ENCODE results near the gene LVRN. TPM values are rescaled to one million over a fixed set of nuclear protein-coding genes. Genes with fewer than 3 reads are reported as not detected.

Gene LVRN
- total and polyA plus RNA-seq, 2 of the 13 experiments (the other 11 are each of a cell fraction or from before 2014, with no cell fraction given), result 0.09 to 0.20 TPM

DNA sequence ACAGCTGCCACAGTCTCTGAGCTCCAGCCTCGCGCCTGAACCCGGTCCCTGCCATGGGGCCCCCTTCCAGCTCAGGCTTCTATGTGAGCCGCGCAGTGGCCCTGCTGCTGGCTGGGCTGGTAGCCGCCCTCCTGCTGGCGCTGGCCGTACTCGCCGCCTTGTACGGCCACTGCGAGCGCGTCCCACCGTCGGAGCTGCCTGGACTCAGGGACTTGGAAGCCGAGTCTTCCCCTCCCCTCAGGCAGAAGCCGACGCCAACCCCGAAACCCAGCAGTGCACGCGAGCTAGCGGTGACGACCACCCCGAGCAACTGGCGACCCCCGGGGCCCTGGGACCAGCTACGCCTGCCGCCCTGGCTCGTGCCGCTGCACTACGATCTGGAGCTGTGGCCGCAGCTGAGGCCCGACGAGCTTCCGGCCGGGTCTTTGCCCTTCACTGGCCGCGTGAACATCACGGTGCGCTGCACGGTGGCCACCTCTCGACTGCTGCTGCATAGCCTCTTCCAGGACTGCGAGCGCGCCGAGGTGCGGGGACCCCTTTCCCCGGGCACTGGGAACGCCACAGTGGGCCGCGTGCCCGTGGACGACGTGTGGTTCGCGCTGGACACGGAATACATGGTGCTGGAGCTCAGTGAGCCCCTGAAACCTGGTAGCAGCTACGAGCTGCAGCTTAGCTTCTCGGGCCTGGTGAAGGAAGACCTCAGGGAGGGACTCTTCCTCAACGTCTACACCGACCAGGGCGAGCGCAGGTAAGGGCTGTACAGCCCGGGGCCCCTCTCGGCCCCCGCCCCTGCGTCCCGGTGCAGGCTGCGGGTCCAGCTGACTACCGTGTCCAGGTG is 509 bp downstream of the LVRN start (continued):
- TF ChIP-seq, protein P1, sequence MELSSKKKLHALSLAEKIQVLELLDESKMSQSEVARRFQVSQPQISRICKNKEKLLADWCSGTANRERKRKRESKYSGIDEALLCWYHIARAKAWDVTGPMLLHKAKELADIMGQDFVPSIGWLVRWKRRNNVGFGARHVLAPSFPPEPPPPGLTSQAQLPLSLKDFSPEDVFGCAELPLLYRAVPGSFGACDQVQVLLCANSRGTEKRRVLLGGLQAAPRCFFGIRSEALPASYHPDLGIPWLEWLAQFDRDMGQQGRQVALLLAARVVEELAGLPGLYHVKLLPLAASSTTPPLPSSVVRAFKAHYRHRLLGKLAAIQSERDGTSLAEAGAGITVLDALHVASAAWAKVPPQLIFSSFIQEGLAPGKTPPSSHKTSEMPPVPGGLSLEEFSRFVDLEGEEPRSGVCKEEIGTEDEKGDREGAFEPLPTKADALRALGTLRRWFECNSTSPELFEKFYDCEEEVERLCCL (CRISPR knock-in tag; IDR thresholded peaks at IDR 0.05; ENCODE audit: borderline replicate concordance), result no peak
- TF ChIP-seq CCAR2 (optimal IDR thresholded peaks at IDR 0.05; ENCODE audit: low read depth, low read length) (no peak), NR2C2 (CRISPR knock-in tag; IDR thresholded peaks at IDR 0.05; ENCODE audit: borderline replicate concordance) (no peak), SRY (CRISPR knock-in tag; IDR thresholded peaks at IDR 0.05) (no peak), RFX1 (IDR thresholded peaks at IDR 0.05) (no peak), ZNF777 (CRISPR knock-in tag; IDR thresholded peaks at IDR 0.05) (peak; percentile 87), IRF2 (CRISPR knock-in tag; IDR thresholded peaks at IDR 0.05) (no peak), SIX4 (CRISPR knock-in tag; IDR thresholded peaks at IDR 0.05) (no peak), FOSL2 (CRISPR knock-in tag; IDR thresholded peaks at IDR 0.05) (no peak), IRF9 (CRISPR knock-in tag; IDR thresholded peaks at IDR 0.05; ENCODE audit: borderline replicate concordance) (no peak), ZBTB46 (CRISPR knock-in tag; IDR thresholded peaks at IDR 0.05; ENCODE audit: borderline replicate concordance) (no peak), NRL (CRISPR knock-in tag; IDR thresholded peaks at IDR 0.05; ENCODE audit: borderline replicate concordance) (peak; percentile 56; the same call in 1 of the 2 replicates), JARID2 (CRISPR knock-in tag; IDR thresholded peaks at IDR 0.05; ENCODE audit: insufficient replicate concordance) (no peak), ZNF660 (CRISPR knock-in tag; IDR thresholded peaks at IDR 0.05; ENCODE audit: borderline replicate concordance, low read depth) (no peak), FOXA1 (IDR thresholded peaks at IDR 0.05) (no peak), FOXA1 (CRISPR knock-in tag; IDR thresholded peaks at IDR 0.05) (no peak)
- TF ChIP-seq, protein P2, sequence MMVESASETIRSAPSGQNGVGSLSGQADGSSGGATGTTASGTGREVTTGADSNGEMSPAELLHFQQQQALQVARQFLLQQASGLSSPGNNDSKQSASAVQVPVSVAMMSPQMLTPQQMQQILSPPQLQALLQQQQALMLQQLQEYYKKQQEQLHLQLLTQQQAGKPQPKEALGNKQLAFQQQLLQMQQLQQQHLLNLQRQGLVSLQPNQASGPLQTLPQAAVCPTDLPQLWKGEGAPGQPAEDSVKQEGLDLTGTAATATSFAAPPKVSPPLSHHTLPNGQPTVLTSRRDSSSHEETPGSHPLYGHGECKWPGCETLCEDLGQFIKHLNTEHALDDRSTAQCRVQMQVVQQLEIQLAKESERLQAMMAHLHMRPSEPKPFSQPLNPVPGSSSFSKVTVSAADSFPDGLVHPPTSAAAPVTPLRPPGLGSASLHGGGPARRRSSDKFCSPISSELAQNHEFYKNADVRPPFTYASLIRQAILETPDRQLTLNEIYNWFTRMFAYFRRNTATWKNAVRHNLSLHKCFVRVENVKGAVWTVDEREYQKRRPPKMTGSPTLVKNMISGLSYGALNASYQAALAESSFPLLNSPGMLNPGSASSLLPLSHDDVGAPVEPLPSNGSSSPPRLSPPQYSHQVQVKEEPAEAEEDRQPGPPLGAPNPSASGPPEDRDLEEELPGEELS (CRISPR knock-in tag; IDR thresholded peaks at IDR 0.05), result no peak
- TF ChIP-seq, protein P3, sequence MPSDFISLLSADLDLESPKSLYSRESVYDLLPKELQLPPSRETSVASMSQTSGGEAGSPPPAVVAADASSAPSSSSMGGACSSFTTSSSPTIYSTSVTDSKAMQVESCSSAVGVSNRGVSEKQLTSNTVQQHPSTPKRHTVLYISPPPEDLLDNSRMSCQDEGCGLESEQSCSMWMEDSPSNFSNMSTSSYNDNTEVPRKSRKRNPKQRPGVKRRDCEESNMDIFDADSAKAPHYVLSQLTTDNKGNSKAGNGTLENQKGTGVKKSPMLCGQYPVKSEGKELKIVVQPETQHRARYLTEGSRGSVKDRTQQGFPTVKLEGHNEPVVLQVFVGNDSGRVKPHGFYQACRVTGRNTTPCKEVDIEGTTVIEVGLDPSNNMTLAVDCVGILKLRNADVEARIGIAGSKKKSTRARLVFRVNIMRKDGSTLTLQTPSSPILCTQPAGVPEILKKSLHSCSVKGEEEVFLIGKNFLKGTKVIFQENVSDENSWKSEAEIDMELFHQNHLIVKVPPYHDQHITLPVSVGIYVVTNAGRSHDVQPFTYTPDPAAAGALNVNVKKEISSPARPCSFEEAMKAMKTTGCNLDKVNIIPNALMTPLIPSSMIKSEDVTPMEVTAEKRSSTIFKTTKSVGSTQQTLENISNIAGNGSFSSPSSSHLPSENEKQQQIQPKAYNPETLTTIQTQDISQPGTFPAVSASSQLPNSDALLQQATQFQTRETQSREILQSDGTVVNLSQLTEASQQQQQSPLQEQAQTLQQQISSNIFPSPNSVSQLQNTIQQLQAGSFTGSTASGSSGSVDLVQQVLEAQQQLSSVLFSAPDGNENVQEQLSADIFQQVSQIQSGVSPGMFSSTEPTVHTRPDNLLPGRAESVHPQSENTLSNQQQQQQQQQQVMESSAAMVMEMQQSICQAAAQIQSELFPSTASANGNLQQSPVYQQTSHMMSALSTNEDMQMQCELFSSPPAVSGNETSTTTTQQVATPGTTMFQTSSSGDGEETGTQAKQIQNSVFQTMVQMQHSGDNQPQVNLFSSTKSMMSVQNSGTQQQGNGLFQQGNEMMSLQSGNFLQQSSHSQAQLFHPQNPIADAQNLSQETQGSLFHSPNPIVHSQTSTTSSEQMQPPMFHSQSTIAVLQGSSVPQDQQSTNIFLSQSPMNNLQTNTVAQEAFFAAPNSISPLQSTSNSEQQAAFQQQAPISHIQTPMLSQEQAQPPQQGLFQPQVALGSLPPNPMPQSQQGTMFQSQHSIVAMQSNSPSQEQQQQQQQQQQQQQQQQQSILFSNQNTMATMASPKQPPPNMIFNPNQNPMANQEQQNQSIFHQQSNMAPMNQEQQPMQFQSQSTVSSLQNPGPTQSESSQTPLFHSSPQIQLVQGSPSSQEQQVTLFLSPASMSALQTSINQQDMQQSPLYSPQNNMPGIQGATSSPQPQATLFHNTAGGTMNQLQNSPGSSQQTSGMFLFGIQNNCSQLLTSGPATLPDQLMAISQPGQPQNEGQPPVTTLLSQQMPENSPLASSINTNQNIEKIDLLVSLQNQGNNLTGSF (CRISPR knock-in tag; IDR thresholded peaks at IDR 0.05), result no peak; the same call in 1 of the 2 replicates
